SHP77 treated with DMSO at 0.1 percent for 48 hours (cell line): ENCODE data around the gene TMEM95.
"Not testable (repeated sequence)": the region's sequence is repeated elsewhere in the genome, so short reads cannot be mapped to it uniquely, and the experiment has no call there.

Source experiments
- DNase-seq: peaks from one replicate; lab custom pipeline; 2025; lab: John Stamatoyannopoulos, UW

The TMEM95 gene

DNA sequence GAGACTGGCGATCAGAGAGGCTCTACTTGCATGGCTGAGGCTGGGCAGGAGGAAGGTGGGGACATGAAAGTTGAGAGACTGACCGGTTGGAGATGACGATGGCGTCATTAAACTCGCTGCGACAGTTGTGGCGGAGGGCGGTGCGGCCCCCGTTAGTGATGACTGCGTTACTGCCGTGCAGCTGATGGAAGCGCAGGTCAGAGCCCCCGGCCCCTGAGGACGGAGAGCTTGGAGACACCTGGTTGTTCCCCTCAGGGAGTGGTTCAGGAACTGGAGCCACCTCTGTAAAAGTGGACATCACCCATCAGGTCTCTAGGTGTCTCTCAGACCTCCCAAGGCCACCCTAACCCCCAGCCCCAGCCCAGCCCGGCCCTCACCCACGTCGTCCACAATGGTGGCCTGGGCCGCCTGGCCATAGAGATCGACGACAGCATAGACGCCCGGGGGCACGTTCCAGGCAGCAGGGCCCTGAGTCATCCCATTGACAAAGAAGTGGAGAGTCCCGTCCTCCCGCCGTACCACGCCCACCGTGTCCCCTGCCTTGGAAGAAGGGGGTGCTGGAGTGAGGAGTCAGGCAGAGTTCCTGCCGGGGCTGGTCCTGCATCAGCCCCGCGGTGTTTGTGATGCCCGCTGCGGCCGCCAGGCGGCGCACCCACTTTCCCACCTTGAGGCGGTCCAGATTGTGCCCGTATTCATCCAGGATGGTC, 31.1 kb upstream of the TMEM95 start:
- no peak for DNase-seq

DNA sequence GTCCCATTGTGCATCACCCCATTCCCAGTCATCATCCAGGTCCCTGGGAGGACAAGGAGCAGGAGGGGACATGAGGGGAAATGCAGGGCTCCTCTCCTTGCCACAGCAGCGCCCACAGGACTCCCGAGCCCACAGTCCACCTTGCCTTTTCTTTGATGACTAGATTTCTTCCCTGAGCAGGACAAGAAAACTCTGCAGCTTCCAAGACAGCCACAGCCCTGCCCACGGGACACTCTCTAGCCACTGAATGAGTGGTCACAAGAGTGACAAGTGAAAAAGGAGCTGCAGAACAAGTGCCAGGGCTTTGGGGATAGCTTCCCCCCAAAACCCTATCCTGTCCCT, 30.5 kb upstream of the TMEM95 start:
- no peak for DNase-seq

DNA sequence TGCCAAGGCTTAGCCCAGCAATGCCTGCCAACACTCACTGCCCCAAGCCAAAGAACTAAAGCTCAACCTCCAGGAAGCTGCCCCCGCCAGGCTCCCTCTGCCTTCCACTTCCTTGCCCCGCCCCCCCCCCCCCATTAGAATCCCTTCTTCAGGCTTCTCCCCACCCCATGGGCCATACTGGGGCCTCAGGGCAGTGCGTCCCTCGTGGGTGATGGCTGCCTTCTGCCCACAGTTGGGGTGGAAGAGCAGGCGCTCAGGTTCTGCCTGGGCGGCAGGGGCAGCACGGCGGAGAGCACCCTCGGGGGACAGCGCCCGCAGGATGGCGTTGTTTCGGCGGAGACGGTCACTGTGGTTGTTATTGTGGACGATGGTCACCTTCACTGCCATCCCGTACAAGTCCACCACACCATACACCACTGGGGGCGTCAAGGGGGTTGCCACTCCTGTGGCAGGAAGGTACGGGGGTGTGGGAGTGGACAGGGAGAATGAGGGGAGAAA, 29.9 kb upstream of the TMEM95 start:
- no peak for DNase-seq

DNA sequence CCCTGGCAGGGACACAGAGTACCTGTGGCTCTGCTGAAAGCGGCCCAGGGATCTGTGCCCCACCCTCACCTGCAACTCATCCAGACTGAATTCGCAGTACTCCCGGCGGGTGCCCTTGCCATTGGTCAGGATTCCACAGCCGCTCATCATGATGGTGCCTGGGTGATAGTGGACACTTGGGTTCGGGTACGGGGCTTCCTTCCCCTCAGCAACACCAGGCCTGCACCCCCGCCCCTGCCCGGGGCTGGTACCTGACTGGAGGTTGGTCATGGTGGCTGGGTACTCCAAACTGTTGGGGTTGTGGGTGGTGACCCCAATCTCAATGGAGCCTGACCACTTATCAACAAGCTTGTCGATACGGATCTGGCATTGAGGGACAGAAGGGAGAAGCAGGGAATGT, 28.8 kb upstream of the TMEM95 start:
- no peak for DNase-seq

DNA sequence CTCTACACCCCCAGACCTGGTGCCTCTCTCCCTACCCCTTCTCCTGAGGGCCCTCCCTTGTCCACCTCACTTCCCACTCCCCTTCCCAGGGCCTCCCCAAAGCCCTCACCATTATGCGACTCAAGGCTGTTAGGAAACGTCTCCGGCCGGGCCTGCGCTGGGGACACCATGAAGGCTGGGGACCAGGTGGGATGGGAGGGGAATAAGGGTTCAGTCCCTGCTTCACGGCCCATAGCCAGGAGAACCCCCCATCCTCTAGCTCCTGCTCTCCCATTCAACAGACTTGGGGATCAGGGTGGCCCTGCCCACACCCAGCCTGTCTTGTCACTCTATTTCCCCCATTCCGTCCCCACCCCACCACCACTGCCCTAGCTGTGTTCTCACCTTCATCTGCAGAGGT, 27.9 kb upstream of the TMEM95 start:
- no peak for DNase-seq

DNA sequence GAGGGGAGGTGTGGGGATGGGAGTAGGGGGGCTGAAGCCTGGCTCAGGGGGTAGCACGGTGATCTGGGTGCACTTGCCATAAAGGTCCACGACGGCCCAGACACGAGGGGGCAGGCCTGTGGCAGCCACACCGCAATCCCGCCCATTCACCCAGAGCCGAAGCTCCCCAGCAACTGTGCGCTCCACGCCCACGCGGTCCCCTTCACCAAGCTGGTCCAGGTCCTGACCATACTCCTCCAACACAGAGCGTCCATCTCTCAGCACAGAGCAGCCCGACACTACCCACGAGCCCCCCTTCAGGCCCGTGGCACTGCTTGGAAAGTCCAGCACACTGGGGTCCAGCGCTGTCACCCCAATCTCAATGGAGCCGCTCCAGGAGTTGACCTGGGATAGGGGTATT, 27.5 kb upstream of the TMEM95 start:
- no peak for DNase-seq

DNA sequence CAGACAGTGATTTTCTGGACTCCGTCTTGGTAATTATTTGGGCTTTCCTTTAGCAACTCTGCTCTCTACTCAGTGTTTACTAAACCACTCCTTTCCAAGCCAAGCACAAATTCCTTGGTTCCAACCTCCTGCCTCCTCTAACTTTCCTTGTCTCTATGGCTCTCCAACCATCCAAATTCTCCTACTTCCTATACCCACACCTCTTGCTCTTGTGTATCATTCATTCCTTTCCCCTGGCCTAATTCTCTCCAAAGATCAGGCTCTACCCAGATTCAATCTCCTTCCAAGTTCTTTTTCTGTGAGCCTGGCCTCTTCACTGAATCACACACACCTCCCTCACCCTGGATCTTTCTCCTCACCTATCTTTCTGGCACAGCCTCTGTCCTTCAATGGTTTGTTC, 26.9 kb upstream of the TMEM95 start:
- DNase-seq: no peak

DNA sequence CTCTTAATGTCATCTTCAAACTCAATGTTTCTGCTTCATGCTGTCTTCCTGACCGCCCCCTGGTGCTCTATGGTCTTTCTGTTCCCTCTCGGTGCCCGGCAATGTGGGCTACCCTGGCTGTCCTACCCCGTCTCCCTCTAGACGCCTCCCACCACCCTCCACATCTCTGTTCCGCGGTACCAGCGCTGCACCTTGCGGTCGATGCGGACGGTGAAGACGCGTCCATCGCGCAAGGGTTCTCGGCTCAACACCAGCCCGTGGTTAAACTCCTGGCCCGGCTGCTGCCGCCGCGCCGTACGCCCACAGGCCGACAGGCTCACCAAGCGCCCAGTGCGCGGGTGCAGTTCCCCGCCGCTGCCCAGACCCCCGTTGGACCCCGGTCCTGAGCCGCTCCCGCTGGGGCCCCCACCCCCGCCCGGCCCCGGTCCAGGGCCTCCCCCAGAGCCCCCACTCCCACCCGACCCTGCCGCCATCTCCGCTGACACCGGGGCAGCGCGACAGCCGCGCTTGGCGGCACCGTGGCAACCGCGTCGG, 26.0 kb upstream of the TMEM95 start, which contains the start of gene NEURL4:
Gene NEURL4 (minus strand): TSS at position 496 of the 534 bp plus-strand sequence. CDS start 23 bp downstream, at position 473.
- no peak for DNase-seq

DNA sequence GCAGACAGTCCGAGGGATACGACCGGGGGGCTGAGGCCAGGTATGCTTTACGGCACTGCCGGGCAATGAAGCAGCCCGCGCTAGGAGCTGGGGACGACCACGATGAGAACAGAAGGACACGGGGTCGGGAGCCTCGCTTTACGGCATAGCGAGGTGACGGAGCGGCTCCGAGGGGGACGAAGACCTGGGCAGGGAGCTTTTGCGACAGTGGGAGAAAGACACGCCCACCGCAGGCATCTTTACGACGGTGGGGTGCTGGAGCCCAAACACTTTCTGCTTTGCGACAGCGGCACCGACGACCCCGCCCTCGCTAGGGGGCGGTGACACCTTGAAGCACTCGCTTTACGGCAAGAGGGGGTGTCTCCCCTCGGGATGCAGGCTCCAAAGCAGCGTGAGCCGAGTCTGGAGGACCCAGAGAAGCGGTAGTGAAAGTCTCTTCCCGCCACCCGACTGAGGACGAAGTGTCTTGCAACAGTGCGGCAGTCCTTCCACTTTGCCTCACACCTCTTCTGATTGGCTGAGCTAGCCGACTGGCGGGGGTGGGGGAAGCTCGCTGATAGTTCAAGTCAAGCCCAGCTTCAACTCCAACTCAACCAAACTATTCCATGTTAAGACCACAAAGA, 25.5 kb upstream of the TMEM95 start:
- DNase-seq: peak; percentile 100

DNA sequence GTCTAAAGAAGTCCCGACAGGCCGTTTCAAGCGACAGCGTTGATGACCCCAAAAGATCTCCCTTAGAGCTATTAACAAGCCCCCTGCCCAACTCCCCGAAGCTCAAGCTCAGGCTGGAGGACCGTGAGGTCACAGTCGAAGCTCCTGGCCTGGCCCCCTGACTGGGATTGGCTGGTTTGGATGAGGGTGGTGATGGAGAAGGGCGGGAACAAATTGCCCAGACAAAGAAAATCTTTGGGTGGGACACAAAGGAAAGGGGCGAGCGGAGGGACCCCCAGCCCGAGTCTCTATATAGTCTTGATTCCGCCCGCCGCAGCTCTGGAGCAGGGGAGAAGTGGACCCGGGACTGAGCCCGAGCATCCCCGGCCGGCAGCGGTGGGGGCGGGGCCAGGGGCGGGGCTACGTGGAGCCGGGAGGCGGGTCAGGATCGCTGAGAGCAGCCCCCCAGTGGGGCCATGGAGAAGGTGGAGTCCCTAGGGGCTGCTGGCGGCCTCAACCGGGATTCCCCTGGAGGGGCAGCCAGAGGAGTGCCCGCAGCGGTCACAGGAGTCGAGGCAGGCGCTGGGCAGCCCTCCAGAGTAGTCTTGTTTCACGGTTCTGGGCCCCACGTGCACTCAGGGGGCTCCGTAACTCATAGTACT, 24.8 kb upstream of the TMEM95 start:
- peak; percentile 75 for DNase-seq

DNA sequence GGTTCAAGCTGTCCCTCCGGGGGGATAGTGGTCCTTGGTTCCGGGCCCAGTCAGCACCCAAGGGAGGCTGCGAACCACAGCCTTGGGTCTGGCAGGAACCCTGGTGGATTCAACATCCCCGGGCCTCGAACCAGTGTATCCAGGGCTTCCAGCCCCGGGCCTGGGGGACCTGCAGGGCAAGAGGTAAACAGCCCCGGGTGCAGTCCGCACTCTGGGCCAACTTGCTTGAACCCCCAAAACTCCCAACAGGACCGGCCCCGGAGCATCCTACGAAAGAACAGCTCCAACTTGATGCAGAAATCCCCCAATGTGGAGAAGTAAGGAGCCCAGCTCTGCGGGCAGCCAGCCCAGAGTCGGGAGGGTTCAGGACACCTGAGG, 24.3 kb upstream of the TMEM95 start:
- DNase-seq: no peak

DNA sequence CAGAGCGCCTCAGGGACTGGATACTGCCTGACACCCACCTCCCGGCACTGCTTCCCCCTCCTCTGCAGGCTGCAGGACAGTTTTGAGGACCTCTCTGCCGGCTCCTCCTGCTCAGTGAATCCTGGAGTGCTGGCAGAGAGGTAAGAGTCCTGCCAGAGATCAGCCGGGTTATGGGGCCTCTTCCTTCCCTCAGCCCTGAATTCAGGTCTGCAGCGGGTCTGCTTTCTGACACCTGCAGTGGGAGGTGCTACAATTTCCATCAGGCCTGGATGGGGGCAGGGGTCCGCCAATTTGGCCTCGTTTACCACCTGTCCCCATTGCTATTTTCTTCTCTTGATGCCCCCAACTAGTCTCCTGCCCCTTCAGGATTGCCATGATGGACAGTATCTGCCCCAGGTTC, 22.8 kb upstream of the TMEM95 start:
- DNase-seq: no peak

DNA sequence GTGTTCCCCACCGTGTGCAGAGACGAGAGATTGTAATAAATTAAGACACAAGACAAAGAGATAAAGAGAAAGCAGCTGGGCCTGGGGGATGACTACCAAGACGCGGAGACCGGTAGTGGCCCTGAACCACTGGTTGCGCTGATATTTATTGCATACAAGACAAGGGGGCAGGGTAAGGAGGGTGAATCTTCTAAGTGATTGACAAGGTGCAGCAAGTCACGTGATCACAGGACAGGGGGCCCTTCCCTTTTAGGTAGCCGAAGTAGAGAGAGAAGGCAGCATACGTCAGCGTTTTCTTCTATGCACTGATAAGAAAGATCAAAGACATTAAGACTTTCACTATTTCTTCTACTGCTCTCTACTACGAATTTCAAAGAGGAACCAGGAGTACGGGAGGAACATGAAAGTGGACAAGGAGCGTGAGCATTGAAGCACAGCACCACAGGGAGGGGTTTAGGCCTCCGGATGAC, 22.3 kb upstream of the TMEM95 start:
- DNase-seq: not testable (repeated sequence)

DNA sequence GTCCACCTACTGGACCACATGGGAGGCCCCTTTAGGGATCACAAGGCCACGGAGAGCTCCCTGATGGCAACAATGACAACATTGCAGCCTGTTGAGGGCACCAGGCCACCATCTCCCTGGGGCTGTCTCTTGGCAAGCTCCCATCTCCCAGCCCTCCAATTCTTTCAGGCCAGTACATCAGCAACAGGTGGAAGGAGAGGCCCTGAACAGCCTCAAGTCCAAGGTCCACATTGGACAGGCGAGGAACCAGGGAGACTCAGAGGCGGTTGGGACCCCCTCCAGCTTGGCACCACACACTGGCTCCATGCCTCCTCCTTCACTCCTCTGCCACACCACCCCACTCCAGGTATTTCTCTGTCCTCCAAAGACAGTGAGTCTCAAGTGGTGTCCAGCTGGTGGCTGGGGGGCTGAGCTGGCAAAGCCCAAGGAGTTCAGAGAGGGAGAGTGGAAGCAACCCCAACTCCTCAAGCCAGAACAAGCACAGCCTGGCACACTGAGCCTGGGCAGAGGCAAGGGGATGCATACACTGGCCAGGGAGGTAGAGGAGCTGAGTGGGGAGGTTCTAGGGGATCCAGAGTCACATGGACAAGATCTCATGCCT, 19.9 kb upstream of the TMEM95 start:
- no peak for DNase-seq

DNA sequence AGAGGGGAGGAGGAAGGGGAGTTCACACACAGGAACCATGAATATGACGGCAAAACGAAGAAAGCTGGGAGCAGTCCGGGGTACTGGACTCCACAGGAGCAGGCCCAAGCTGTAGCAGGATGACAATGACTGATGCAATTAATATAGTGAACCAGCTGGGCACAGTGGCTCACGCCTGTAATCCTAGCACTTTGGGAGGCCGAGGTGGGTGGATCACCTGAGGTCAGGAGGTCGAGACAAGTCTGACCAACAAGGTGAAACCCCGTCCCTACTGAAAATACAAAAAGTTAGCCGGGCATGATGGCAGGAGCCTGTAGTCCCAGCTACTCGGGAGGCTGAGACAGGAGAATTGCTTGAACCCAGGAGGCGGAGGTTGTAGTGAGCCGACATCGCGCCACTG, 19.2 kb upstream of the TMEM95 start:
- DNase-seq: not testable (repeated sequence)

DNA sequence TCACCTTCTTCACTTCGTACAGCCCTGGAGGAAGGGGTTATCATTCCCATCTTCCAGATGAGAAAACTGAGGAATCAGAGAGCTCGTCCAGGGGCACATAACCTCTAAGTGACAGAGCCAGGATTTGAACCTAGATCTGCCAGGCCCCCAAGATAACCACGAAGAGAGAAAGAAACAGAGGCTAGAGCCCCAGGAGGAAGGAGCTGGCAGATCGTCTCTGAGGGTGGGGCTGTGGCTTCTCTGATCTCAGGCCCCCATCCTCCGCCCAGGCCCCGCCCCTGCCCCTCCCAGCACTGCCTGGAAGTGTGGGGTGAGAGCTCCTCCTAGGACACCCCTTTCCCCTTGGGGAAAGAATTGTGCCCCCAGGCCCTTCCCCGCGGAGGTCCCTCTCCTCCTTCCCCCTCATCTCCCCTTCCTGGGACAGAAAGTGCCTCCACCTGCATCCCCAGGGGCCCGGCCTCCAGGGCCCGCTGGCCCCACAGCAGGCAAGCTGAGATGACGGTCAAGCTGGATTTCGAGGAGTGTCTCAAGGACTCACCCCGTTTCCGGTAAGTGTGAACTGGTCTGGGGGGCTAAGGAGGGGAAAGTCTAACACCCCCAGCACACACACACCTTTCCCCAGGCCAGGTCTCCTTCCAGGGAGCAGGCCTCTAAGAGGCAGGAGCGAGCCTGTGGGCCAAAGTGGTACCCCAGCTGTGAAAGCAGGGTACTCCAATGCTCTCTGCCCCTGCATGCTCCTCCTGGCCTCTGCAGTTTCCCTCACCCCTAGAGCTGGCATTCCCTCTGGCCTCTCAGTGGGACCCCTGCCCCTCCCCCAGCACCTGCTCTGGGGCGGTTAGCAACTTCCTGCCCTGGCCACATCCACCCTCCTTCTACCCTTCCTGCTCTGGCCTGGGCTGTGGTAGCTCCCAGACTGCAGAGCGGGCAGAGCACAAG, 18.4 kb upstream of the TMEM95 start, which contains the start of gene ACAP1:
Gene ACAP1 (plus strand): TSS at position 290 of the 936 bp plus-strand sequence. CDS start 206 bp downstream, at position 496.
- no peak for DNase-seq

DNA sequence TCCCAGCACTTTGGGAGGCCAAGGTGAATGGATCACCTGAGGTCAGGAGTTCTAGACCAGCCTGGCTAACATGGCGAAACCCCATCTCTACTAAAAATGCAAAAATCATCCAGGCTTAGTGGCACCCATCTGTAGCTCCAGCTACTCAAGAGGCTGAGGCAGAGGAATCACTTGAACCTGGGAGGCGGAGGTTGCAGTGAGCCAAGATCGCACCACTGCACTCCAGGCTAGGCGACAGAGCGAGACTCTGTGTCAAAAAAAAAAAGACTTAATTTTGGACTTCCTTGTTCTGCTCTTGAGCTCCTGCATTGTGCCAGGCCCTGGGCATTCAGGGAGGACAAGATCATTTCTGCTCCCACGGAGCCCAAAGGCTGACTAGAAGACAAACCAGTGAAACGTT, 17.4 kb upstream of the TMEM95 start:
- not testable (repeated sequence) for DNase-seq

DNA sequence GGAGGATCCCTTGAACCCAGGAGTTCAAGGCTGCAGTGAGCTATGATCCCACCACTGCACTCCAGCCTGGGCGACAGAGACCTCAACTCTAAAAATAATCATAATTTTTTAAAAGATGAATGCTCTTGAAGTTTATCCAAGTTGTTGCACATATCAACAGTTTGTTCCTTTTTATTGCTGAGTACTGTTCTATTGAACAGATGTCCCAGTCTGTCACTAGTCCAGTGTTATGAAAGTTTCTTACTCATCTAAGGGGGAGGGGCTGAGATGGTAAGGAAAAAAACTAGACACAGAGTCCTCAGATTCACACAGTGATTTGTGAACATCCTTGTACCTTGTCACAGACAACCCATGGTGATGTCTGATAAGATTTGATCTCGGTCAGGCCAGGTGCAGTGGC, 14.8 kb upstream of the TMEM95 start:
- no peak for DNase-seq

DNA sequence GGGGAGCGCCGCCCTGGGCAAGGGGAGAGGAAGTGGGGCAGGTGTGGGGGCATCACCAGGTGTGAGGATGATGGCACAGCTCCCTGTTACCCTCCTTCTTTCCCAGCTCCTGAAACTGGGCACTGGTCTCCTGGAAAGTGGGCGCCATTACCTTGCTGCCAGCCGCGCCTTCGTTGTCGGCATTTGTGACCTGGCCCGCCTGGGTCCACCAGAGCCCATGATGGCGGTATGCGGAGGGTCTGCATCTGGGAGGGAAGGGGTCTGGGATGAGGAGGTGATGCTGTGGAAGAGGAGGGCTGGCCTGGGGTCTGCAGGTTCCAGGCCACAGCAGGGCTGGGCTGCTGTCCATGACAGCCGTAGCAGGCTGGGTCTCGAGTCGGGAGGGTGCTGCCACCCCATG, 13.1 kb upstream of the TMEM95 start:
- DNase-seq: no peak

DNA sequence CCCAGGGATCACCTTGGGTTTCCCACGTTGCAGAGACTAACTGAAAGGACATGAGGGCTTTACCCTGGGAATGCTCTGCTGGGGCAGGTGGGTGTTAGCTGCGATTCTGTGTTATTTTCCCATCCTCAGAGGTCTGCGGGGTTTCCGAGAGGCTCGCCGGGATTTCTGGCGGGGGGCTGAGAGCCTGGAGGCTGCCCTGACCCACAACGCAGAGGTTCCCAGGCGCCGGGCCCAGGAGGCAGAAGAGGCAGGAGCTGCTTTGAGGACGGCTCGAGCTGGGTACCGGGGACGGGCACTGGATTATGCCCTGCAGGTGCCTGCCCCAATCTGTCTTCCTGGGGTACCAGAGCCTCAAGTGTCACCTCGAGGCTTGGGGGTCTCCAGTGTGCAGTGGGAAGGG, 11.7 kb upstream of the TMEM95 start:
- DNase-seq: no peak
